H1 (cell line): ENCODE results near the gene PLG. TPM values are rescaled to one million over a fixed set of nuclear protein-coding genes. Genes with fewer than 3 reads are reported as not detected.

ENCODE experiments used
- CTCF ChIA-PET: fragments of 300-600 bp; sonication (Branson Sonifier 250); formaldehyde crosslinking; loops from one replicate; lab custom pipeline; 2021; ENCODE audit not compliant: partially characterized antibody; lab: Charles Lee
- POLR2A ChIA-PET: fragments of 300-600 bp; sonication (Branson Sonifier 250); formaldehyde crosslinking; loops from one replicate; lab custom pipeline; 2021; ENCODE audit warnings: inconsistent platforms; ENCODE audit not compliant: partially characterized antibody; lab: Charles Lee
- DNase-seq, 2 experiments: peaks; one replicate each; pipeline versions ENCODE4 v3.0.0 to v3.0.0-alpha.2; 2010 to 2022; ENCODE audit warnings: low spot score in 2 of 2, low read depth in 1 of 2, mixed read lengths in 1 of 2
- FAIRE-seq: peaks from 2 replicates; lab custom pipeline; 2011; peaks lifted over from hg19 to GRCh38; lab: Jason Lieb, UNC
- H2AFZ ChIP-seq: 2 replicates; pipeline ENCODE4 v1.8.1; 2012; ENCODE audit warnings: low read length, inconsistent platforms
- H2AK5ac ChIP-seq: 2 replicates; pipeline ENCODE4 v1.6.1; 2013; ENCODE audit warnings: low read depth, low read length
- H2BK120ac ChIP-seq: replicated peaks from 2 replicates; pipeline ENCODE3; 2013; ENCODE audit warnings: low read depth, low read length, inconsistent platforms
- H2BK12ac ChIP-seq: 2 replicates; pipeline ENCODE4 v1.6.1; 2013; ENCODE audit warnings: low read depth, low read length
- H2BK15ac ChIP-seq: 2 replicates; pipeline ENCODE4 v1.6.1; 2013; ENCODE audit warnings: low read length
- H2BK20ac ChIP-seq: 2 replicates; pipeline ENCODE4 v1.6.1; 2013; ENCODE audit warnings: low read length
- H2BK5ac ChIP-seq: 2 replicates; pipeline ENCODE4 v1.6.1; 2013; ENCODE audit warnings: low read depth, low read length
- H3K14ac ChIP-seq: 2 replicates; pipeline ENCODE4 v1.6.1; 2013; ENCODE audit warnings: inconsistent platforms; ENCODE audit not compliant: insufficient read length
- H3K18ac ChIP-seq: 2 replicates; pipeline ENCODE4 v1.6.1; 2013; ENCODE audit warnings: low read length; ENCODE audit errors: extremely low read depth
- H3K23ac ChIP-seq: 2 replicates; pipeline ENCODE4 v1.6.1; 2013; ENCODE audit warnings: inconsistent platforms; ENCODE audit not compliant: insufficient read length
- H3K23me2 ChIP-seq: 2 replicates; pipeline ENCODE4 v1.6.1; 2013; ENCODE audit warnings: low read depth, low read length
- H3K27ac ChIP-seq: 2 replicates; pipeline ENCODE4 v1.6.1; 2011; ENCODE audit warnings: low read depth, low read length, inconsistent platforms
- H3K27me3 ChIP-seq, 4 experiments: replicated peaks in 1 of 4; 1 replicate in 1 of 4; 2 replicates in 3 of 4; pipeline versions ENCODE4 v1.6.1 to v1.8.1; 2011 to 2013; ENCODE audit warnings: low read length in 3 of 4, mild to moderate bottlenecking in 3 of 4, inconsistent platforms in 2 of 4, mixed read lengths in 2 of 4, moderate library complexity in 1 of 4; ENCODE audit not compliant: control insufficient read depth in 3 of 4, insufficient read depth in 3 of 4; ENCODE audit errors: extremely low read depth in 1 of 4
- H3K36me3 ChIP-seq, 4 experiments: 2 replicates each; pipeline versions ENCODE4 v1.6.1 to v1.8.1; 2011 to 2013; ENCODE audit warnings: mild to moderate bottlenecking in 4 of 4, low read length in 3 of 4, moderate library complexity in 2 of 4, control low read depth in 1 of 4, inconsistent platforms in 1 of 4; ENCODE audit not compliant: insufficient read depth in 4 of 4, control insufficient read depth in 2 of 4
- H3K4ac ChIP-seq: replicated peaks from 2 replicates; pipeline ENCODE3; 2013; ENCODE audit warnings: low read length, low read depth, mixed read lengths, inconsistent platforms; ENCODE audit not compliant: insufficient read length
- H3K4me1 ChIP-seq, 4 experiments: replicated peaks in 1 of 4; 1 replicate in 1 of 4; 2 replicates in 3 of 4; pipeline versions ENCODE4 v1.6.1 to v1.8.1; 2011 to 2013; ENCODE audit warnings: low read length in 3 of 4, inconsistent platforms in 2 of 4, mixed read lengths in 1 of 4; ENCODE audit not compliant: insufficient read depth in 4 of 4, control insufficient read depth in 3 of 4
- H3K4me2 ChIP-seq, 2 experiments: 2 replicates each; pipeline versions ENCODE4 v1.6.1 to v1.8.1; 2011 to 2013; ENCODE audit warnings: low read depth in 2 of 2, low read length in 2 of 2, control low read depth in 1 of 2, inconsistent platforms in 1 of 2, mild to moderate bottlenecking in 1 of 2; ENCODE audit not compliant: insufficient read depth in 1 of 2
- H3K4me3 ChIP-seq, 4 experiments: fragments of 200-600, 300-600 bp in 1 of 4; sonication (generic), shearing (Covaris generic), sonication (Bioruptor Twin) in 1 of 4; 2 replicates each; pipeline versions ENCODE4 v1.5.1 to v1.8.1; 2011 to 2016; ENCODE audit warnings: low read length in 4 of 4, low read depth in 3 of 4, control low read depth in 2 of 4, inconsistent platforms in 2 of 4, mild to moderate bottlenecking in 2 of 4, mixed read lengths in 1 of 4, moderate library complexity in 1 of 4; ENCODE audit not compliant: insufficient read depth in 2 of 4; ENCODE audit errors: extremely low read depth in 1 of 4
- H3K56ac ChIP-seq: replicated peaks from 2 replicates; pipeline ENCODE3; 2013; ENCODE audit warnings: low read depth, mild to moderate bottlenecking, mixed read lengths, low read length, inconsistent platforms; ENCODE audit not compliant: insufficient read length
- H3K79me1 ChIP-seq: 2 replicates; pipeline ENCODE4 v1.6.1; 2013; ENCODE audit warnings: low read depth, low read length, control low read depth
- H3K79me2 ChIP-seq, 2 experiments: 2 replicates each; pipeline versions ENCODE4 v1.6.1 to v1.8.1; 2012 to 2013; ENCODE audit warnings: low read length in 2 of 2, mild to moderate bottlenecking in 2 of 2, inconsistent platforms in 1 of 2; ENCODE audit not compliant: insufficient read depth in 2 of 2, control insufficient read depth in 1 of 2
- H3K9ac ChIP-seq, 4 experiments: replicated peaks in 1 of 4; 1 replicate in 1 of 4; 2 replicates in 3 of 4; pipeline versions ENCODE4 v1.6.1 to v1.8.1; 2011 to 2013; ENCODE audit warnings: low read depth in 3 of 4, low read length in 3 of 4, control low read depth in 2 of 4, mild to moderate bottlenecking in 2 of 4, moderate library complexity in 2 of 4, inconsistent platforms in 1 of 4; ENCODE audit errors: extremely low read depth in 1 of 4
- H3K9me3 ChIP-seq, 2 experiments: 2 replicates each; pipeline versions ENCODE4 v1.6.1 to v1.8.1; 2012 to 2013; ENCODE audit warnings: mild to moderate bottlenecking in 2 of 2, moderate library complexity in 2 of 2, control low read depth in 1 of 2, inconsistent platforms in 1 of 2, low read depth in 1 of 2, low read length in 1 of 2, mixed read lengths in 1 of 2; ENCODE audit not compliant: insufficient read depth in 2 of 2
- H4K20me1 ChIP-seq, 2 experiments: replicated peaks in 1 of 2; 2 replicates each; pipeline versions ENCODE3 to v1.8.1; 2011 to 2013; ENCODE audit warnings: inconsistent platforms in 2 of 2, low read length in 2 of 2, mild to moderate bottlenecking in 1 of 2; ENCODE audit not compliant: insufficient read depth in 2 of 2, control insufficient read depth in 1 of 2
- H4K5ac ChIP-seq: 2 replicates; pipeline ENCODE4 v1.6.1; 2013; ENCODE audit warnings: low read length, low read depth, mixed read lengths, inconsistent platforms; ENCODE audit not compliant: insufficient read length
- H4K8ac ChIP-seq: 2 replicates; pipeline ENCODE4 v1.8.0; 2013; ENCODE audit warnings: mild to moderate bottlenecking, moderate library complexity, low read length, inconsistent platforms; ENCODE audit not compliant: insufficient read depth; ENCODE audit errors: extremely low read depth
- H4K91ac ChIP-seq: replicated peaks from 2 replicates; pipeline ENCODE3; 2013; ENCODE audit warnings: low read length, mixed read lengths, inconsistent platforms; ENCODE audit not compliant: insufficient read length
- BCL11A ChIP-seq, 2 experiments: IDR thresholded peaks; one replicate each; pipeline ENCODE4 v1.6.1; 2011; ENCODE audit warnings: low read depth in 2 of 2, low read length in 2 of 2, mild to moderate bottlenecking in 2 of 2
- CEBPB ChIP-seq: IDR thresholded peaks from 2 replicates; pipeline ENCODE4 v1.6.1; 2012; ENCODE audit warnings: low read depth, low read length
- GABPA ChIP-seq: IDR thresholded peaks from 2 replicates; pipeline ENCODE4 v1.6.1; 2011; ENCODE audit warnings: mild to moderate bottlenecking, low read length, moderate library complexity, borderline replicate concordance; ENCODE audit not compliant: insufficient read depth
- POLR2AphosphoS5 ChIP-seq: IDR thresholded peaks from 2 replicates; pipeline ENCODE4 v1.6.1; 2011; ENCODE audit warnings: low read depth, low read length
- RAD21 ChIP-seq, 2 experiments: IDR thresholded peaks in 1 of 2; conservative IDR thresholded peaks in 1 of 2; 2 replicates each; pipeline ENCODE4 v1.6.1; 2011; ENCODE audit warnings: low read depth in 2 of 2, low read length in 2 of 2, improper control_type of control experiment in 1 of 2, inconsistent platforms in 1 of 2, mild to moderate bottlenecking in 1 of 2, moderate library complexity in 1 of 2
- WGBS, 2 experiments: shearing (Covaris generic) in 1 of 2; methylation state at CpG; one replicate each; pipeline versions ENCODE4 v1.1.6 to v1.1.7; 2013 to 2015; ENCODE audit warnings: low lambda C conversion rate in 2 of 2, mixed read lengths in 2 of 2, inconsistent platforms in 1 of 2, low coverage in 1 of 2, missing lambda C conversion rate in 1 of 2; ENCODE audit not compliant: insufficient replicate concordance in 2 of 2, insufficient coverage in 1 of 2, insufficient read length in 1 of 2; ENCODE audit errors: extremely low coverage in 1 of 2, missing lambda C conversion rate in 1 of 2; 5-methylcytosine and 5-hydroxymethylcytosine counted together
- polyA plus RNA-seq, 7 experiments: library from polyadenylated mRNA; depleted of rRNA in 3 of 7; stranded (reverse) in 5 of 7; unstranded in 2 of 7; fragments of >200 nt in 5 of 7; fragments of 200-250 nt in 2 of 7; gene quantifications; 1 replicate in 5 of 7; 2 replicates in 1 of 7; 4 replicates in 1 of 7; pipeline versions ENCODE4 v1.2.1 to v1.2.3, GENCODE V29; 2011 to 2013; ENCODE audit warnings: missing spikeins in 2 of 7, mixed read lengths in 2 of 7
- total RNA-seq: library from RNA; stranded (reverse); fragmentation: NEBNext Ultra II Directional; extraction: Animal tissue kit (Norgen Biotek cat#: 25700); gene quantifications from 2 replicates; pipeline ENCODE4 v1.2.1, GENCODE V29; 2021
- TF ChIP-seq, protein P1 (sequence below), 3 experiments: IDR thresholded peaks; 1 replicate in 2 of 3; 2 replicates in 1 of 3; pipeline versions ENCODE4 v1.5.1 to v1.6.1; 2011; ENCODE audit warnings: low read length in 3 of 3, mild to moderate bottlenecking in 3 of 3, inconsistent platforms in 2 of 3, low read depth in 1 of 3, moderate library complexity in 1 of 3; ENCODE audit not compliant: insufficient read depth in 1 of 3; ENCODE audit errors: control extremely low read depth in 1 of 3

Gene PLG
- total and polyA plus RNA-seq, 2 of the 8 experiments (the other 6 are each of a cell fraction or from before 2014, with no cell fraction given) = not detected

DNA sequence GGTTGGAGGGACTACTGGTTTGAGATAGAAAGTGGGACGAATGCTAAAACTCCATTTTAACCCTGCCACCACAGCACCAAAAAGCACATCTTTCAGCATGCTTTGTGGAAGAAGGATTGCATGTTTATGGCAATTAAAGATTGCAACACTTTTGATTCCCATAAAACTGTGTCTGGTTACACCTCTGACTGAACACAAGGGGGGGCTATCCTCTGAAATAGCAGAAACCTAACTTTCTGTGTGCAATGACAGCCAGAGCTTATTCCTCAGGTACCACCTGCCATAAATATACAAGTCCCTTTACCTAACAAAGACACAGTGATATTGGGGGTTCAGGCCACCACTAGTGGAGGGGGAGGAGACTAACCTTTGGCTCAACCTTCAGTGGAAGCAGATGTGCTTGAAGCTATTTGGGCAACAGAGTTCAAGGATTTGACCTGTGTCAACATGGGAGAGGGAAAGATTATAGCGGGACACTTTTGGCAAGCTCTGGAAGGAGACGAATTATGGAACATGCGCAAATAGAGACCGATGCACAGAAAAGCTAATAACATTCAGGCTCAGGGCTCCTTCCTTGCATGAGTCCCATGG is 9.6 kb upstream of the PLG start:
- POLR2A ChIA-PET = no interaction called here
- no peak overlapping the region for H2AFZ ChIP-seq
- WGBS, 2 experiments = 72% methylated on average over 5 of the region's 5 CpGs; no CpG with 5 or more reads in 1 of the 2 experiments
- no peak overlapping the region for H3K18ac ChIP-seq
- no peak overlapping the region for H3K56ac ChIP-seq
- CTCF ChIA-PET = interaction anchor here (0.6 to 0.9 kb wide), 4 partner anchors 41 to 496 kb away, joined by 3 to 4 read pairs (median 4); no protein-coding TSS in a partner anchor
- no peak overlapping the region for H3K4me3 ChIP-seq
- no peak overlapping the region for H3K14ac ChIP-seq
- H3K4me2 ChIP-seq = no peak overlapping the region
- H4K8ac ChIP-seq = no peak overlapping the region
- H4K20me1 ChIP-seq = no peaks in the 10 kb centered on the region
- H3K23me2 ChIP-seq = no peaks in the 10 kb centered on the region
- FAIRE-seq = no peak
- H3K9me3 ChIP-seq = peaks cover 2 to 20% of the 10 kb centered on the region in 2 experiments; a peak in 2 of 4 replicates
- H2BK15ac ChIP-seq = no peak overlapping the region
- no peak for DNase-seq
- no peak overlapping the region for H2BK12ac ChIP-seq
- H2AK5ac ChIP-seq = no peak overlapping the region
- no peak overlapping the region for H2BK5ac ChIP-seq
- H4K91ac ChIP-seq = no peak overlapping the region
- H2BK120ac ChIP-seq = no peak overlapping the region
- H3K27me3 ChIP-seq = no peaks in the 10 kb centered on the region
- H3K79me1 ChIP-seq = no peaks in the 10 kb centered on the region
- H4K5ac ChIP-seq = no peak overlapping the region
- no peak overlapping the region for H3K4ac ChIP-seq
- peak; percentile 17 to 26; a peak in 3 of 4 replicates for TF ChIP-seq RAD21 (IDR thresholded peaks at IDR 0.05 in 1 of 2, conservative IDR thresholded peaks at IDR 0.05 in 1 of 2; ENCODE audit: low read depth in 2 of 2, low read length in 2 of 2)
- TF ChIP-seq, protein P1, sequence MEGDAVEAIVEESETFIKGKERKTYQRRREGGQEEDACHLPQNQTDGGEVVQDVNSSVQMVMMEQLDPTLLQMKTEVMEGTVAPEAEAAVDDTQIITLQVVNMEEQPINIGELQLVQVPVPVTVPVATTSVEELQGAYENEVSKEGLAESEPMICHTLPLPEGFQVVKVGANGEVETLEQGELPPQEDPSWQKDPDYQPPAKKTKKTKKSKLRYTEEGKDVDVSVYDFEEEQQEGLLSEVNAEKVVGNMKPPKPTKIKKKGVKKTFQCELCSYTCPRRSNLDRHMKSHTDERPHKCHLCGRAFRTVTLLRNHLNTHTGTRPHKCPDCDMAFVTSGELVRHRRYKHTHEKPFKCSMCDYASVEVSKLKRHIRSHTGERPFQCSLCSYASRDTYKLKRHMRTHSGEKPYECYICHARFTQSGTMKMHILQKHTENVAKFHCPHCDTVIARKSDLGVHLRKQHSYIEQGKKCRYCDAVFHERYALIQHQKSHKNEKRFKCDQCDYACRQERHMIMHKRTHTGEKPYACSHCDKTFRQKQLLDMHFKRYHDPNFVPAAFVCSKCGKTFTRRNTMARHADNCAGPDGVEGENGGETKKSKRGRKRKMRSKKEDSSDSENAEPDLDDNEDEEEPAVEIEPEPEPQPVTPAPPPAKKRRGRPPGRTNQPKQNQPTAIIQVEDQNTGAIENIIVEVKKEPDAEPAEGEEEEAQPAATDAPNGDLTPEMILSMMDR (IDR thresholded peaks at IDR 0.05; ENCODE audit: control extremely low read depth in 1 of 3, insufficient read depth in 1 of 3, low read depth in 1 of 3, low read length in 3 of 3) = peak in 2 of 3 experiments; percentile 27 to 51; a peak in 2 of 4 replicates
- peak; percentile 66; the same call in 1 of the 2 replicates for TF ChIP-seq CEBPB
- TF ChIP-seq POLR2AphosphoS5 = no peak
- TF ChIP-seq GABPA = no peak
- TF ChIP-seq BCL11A (IDR thresholded peaks at IDR 0.05; ENCODE audit: low read depth in 2 of 2, low read length in 2 of 2) = no peak
- TF ChIP-seq, all 59 proteins: peak for 3
- Histone ChIP-seq H3K9ac (no peak overlapping the region), H3K4me1 (no peaks in the 10 kb centered on the region), H2BK20ac (no peak overlapping the region), H3K36me3 (no peaks in the 10 kb centered on the region), H3K23ac (no peak overlapping the region), H3K27ac (no peak overlapping the region), H3K79me2 (no peaks in the 10 kb centered on the region)
